Globus pallidus (tissue), 1 donor: ENCODE data around the gene MCFD2.
"Not testable (repeated sequence)": the region's sequence is repeated elsewhere in the genome, so short reads cannot be mapped to it uniquely, and the experiment has no call there.

ENCODE experiments used
- DNase-seq: peaks from one replicate; pipeline ENCODE4 v3.0.0-alpha.2; 2015; ENCODE audit warnings: low spot score

Gene MCFD2

DNA sequence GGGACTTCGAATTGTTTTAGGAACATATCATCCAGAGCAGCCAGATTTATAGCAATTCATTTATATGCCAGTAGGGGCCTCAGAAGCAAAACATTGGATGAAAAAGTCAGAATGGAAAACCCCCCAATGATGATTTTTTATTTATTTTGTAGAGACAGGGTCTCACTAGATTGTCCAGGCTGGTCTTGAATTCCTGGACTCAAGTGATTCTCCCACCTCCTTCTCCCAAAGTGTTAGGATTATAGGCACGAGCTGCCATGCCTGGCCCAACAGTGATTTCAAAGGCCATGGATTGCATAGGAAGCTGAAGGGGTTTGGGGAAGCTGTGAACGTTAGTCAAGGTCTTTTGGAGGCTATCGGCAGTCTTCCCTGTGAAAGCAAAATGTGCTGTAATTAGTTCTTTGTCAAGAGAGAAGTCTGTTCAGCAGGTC lies 21.9 kb upstream of the MCFD2 start:
- DNase-seq, result no peak

DNA sequence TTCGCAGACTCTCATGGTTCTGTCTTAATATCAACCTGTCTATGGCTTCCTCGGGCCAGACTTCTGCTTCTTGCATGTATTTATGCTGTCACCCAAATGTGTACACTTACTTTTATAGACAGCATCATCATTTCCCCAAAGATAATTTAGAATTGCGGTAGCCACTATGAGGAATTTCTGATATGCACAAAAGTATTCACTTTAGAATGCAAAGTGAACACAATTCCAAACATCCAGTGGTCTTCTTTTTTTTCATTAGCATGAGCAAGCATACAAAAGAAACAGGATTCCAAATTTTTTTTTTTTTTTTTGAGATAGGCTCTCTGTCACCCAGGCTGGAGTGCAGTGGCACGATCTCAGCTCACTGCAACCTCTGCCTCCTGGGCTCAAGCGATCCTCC lies 21.0 kb upstream of the MCFD2 start:
- DNase-seq, result no peak

DNA sequence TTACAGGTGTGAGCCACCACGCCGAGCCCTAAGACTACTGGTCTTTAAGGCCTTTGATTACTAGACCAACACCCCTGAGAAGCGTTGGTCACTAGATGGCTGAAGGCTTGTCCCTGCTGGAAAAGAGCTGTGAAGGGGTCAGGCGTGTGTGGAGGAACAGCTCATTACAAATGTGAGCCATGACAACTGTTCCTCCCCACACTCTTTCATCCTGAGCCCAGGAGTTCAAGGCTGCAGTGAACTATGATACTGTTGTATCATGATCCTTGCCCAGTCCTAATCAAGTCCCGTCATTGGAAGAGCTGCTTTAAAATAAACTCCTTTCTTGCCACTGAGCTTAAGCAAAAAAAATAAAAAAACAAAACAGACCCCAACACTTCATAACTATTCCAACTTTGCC lies 19.5 kb upstream of the MCFD2 start:
- DNase-seq, result no peak

DNA sequence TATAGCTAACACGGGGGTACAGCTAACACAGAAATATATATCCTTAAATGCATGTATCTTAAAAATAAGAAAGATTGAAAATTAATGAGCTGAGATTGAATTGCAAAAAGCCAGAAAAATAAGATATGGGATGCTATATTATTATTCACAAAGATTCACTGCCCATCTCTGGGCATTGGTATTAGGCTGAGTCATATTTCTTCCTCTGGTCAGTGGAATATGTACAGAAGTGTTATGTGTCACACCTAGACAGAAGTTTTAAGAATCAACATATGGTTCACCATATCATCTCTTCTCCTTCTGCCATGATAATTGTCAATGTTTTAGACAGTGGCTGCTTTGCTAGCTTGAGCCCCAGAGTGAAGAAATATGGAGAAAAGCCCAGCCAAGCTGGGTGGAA lies 14.0 kb upstream of the MCFD2 start:
- no peak for DNase-seq

DNA sequence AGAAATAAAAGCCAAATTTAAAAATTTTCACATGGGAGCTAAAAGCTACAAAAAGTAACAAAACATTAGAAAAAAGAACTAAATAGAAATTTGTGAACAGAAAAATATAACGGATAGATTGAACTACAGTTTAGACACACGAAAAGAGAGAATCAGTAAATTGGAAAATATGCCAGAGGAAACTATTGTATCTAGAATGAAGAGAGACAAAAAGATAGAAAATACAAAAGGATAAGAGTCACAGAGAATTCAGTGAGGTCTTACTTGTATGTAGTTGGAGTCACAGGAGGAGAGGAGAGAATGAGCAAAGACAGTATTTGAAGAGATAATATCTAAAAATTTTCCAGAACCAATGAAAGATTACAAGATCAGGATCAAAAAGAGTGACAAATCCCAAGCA lies 11.3 kb upstream of the MCFD2 start:
- DNase-seq, result no peak

DNA sequence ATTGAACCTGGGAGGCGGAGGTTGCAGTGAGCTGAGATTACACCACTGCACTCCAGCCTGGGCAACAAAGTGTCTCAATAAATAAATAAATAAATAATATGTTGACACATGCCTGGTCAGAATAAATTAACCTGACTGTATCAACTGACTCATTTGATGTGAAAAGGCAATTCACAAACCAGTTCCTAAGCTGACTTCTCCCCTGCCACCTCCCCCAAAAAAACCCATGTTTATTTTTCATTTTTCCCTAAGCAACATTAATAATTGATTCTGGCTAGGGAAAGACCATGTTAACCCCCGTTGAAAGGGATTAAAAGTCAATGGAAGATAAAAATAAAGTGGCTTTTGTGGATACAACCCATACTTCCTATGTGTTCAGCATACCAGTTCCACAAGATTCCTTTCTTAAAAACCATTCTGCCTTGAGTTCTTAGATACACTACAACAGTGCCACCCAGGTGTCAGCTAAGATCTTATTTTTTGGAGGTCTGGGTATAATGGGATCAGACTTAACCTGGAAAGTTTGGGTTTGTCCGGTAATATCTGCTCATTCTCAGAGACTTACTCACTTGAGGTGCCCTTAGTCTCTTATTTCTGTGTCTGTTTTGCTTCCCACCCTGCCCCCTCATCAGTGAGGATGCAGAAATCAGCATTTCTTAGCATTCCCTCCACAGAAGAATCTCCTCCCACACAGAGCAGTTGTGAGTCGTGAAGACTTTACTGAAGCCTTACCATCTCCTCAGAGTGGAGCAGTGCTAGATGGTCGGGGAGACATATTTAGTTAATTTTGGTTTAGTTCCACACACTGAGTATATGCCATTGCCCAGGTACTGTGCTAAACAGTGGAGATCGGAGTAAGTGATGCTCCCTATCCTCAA lies 10.1 kb upstream of the MCFD2 start:
- no peak for DNase-seq

DNA sequence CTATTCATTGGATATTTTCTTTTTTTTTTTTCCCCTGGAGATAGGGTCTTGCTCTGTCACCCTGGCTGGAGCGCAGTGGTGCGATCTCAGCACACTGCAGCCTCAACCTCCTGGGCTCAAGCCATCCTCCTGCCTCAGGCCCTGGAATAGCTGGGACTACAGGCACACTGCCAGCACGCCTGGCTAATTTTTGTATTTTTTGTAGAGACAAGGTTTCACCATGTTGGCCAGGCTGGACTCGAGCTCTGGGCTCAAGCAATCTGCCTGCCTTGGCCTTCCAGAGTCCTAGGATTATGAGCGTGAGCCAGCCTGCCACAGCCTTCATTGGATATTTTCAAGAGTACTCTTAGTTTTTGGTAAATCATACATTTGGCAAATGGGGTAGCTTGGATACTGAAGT lies 9.0 kb upstream of the MCFD2 start:
- no peak for DNase-seq

DNA sequence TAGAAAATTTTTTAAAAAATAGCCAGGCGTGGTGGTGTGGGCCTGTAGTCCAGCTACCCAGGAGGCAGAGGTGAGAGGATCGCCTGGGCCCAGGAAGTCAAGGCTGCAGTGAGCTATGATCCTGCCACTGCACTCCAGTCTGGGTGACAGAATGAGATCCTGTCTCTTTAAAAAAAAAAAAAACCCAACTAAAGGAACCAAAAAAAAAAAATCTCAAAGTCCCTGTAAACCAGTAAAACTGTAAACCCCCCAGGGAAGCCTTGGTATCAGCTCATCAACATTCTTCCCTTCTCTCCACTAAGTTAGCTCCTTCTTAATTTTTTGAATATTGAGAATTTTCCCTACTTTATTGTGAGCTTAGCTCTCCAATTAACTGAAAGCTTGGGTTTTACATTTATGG lies 8.4 kb upstream of the MCFD2 start:
- no peak for DNase-seq

DNA sequence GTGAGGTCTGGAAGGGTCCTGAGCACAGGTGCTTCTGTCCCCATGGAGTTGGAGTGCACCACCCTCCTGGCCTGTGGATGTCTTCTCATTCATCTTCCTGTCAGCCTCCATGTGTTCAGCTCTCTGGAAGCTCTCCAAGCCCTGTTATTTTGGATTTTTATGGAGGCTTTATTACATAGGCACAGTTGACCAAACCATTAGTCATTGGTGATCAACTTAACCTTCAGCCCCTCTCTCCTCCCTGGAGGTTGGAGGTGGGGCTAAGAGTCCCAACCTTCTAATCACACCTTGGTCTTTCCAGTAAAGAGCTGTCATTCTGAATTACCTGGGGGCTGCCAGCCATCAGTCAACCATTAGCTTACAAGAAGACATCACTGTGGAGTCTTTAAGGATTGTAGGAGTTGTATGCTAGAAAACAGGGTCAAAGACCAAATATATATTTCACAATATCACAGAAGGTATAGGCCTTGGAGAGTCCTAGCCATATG lies 7.5 kb upstream of the MCFD2 start:
- no peak for DNase-seq

DNA sequence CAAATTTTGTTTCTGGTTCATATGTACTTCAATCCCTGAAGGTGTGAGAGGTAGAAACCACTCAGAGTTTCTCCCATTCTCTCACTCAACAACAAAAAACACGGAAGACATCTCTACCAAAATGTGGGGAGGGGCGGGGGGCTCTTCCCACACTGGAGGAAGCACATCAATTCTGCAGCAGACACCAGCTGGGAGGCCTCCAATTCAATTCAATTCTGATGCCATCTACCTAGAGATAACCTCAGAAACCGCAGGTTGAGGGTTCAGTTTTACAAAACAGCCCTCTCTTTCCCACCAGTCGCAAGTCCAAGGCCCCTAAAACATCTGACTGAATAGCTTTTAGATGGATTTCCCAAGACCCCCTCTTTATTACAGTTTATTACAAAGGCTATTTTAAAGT lies 7.0 kb upstream of the MCFD2 start:
- no peak for DNase-seq

DNA sequence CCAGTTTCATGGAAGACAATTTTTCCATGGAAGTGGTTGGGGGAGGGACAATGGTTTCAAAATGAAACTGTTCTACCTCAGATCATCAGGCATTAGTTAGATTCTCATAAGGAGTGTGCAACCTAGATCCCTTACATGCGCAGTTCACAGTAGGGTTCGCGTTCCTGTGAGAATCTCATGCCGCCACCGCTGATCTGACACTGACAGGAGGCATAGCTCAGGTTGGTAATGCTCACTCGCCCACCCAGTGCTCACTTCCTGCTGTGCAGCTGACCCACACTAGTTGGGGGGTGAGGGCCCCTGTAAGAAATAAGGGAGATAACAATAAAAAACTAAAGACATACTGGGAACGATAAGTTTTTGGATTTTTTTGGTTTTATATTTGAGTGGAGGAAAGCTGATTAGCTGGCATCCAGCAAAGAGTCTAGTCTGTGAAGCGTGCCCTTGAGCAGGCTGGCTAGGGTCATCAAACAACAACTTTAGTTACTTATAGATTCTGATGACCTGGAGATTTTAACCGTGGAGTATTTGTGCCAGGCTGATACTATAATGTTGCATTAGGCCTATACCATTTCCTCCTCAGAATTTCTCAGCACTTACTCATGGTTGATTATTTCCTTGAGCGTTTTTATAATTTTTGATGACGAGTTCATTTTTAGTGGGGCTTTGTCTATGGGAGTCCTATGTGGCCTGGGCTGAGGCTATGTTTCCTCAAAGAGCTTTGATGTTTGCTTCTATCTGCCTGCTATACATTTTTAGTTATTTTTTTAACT lies 6.3 kb upstream of the MCFD2 start:
- no peak for DNase-seq

DNA sequence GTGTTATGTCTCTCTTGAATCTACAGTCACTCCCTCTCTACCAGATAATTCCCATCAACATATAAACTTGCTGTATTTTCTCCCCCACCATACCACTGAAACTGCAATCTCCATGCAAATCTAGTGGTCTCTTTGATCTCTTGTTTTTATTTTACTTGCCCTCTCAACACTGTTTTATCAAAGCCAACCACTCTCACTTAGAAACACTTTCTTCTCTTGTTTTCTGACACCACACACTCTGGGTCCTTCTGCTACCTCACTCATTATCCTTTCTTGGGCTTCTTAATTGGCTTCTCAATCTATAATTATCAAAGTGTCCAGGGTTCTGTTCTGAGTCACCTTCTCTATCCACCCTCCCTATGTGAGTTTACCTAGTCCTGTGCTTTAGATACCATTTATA lies 2.0 kb upstream of the MCFD2 start:
- DNase-seq, result no peak

DNA sequence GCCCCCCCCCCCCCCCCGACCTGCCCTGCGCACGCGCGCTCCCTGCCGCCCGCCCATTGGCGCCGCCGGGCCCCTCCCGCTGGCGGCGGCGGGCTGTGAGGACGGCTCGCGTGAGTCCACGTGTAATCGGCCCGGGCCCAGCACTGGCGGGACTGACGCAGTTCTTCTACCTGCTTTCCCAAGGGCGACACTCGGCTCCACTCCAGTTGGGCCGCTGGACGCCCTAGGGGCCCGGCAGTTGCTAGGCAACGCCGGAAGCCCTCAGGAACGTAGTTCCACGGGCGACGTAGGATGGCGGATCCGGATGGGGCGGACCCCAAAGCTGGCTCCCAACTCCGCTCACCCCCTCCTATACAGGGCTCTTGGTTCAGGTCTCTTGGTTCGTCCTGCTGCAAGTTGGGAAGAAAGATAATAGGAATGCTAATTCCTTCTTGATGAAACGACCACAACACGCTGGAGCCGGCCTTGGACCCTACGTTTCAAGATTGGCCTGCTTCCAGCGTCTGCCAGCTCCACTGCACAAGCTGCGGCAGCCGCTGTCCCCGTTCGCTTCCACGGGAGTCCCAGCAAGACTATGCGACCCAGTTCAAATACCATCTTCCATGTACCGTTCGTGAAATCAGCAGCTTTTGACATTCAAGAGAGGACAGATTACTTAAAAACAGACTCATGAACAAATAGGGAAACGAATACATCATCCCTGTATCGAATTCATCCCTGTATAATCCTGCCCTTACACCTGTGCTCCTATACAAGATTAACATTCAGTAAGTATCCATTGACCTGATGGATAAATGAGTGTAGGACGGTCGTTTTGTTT lies 415 bp upstream of the MCFD2 start:
- peak; percentile 91 for DNase-seq

DNA sequence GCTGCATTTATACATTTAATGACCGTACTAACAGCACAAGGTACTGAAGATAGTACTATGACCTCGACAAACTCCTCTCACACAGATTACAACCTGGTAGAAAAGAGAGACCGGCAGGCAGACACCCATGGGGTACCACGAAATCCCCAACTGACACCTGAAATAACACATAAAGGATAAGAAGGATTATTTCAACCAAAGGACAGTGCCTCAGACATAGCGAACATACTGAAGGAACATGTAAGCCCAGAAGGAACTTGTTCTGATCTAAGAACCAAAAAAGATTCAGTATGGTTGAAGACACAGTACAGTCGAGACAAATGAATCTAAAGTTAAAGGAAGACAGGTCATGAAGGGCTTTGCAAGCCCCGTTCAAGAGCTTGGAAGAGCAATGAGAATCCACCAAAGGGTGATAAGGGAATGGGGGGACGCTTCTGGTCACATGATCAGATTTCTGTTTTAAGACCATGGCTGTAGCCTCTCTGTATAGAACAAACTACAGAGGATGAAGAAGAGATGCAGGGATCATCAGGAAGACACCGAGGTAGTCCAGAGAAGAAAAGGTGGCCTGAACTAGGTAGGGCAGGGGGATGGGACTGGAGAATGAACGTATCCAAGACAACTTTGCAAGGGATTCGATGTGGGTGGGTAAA lies 902 bp downstream of the MCFD2 start:
- no peak for DNase-seq

DNA sequence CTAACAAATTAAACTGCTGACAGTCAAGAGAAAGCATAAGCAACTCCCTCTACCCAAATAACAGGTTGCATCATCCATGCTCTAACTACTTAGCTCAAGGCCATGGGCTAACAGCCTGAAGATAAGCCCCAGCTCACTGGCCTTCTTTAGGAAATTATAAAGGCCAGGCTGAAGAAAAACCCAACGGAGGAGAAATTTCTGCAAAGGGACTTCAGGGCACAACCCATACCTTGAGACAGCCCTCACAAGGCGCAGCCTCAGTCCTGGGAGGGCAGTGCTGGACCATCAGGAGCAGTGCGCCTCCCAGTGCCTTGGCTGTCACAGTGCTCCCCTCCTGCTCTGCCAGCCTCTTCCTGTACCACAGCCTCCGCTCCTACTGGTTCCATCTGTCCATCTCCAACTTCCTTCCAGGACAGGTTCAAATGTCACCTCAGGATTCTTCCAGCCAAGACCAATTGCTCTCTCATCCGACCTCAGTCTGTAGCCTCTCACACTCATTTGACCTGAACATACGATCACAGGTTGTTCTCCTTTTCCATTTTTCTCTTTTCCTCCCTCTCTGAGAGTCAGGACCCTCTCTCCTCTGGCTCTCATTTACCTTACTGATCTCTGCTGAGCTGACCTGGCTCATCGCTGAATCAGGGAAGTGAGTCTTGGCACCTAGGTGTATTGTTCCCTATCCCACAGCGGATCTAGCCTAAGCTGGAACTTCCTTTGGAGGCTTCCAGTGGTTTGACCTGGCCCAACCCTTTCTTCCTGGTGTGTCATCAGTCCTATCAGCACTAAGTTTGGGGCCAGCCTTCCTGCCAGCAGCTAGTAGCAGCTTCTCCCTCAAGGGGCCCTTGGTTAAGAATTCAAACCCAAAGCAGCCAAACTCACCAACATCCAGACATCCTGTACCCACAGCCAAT lies 1.9 kb downstream of the MCFD2 start:
- DNase-seq, result no peak

DNA sequence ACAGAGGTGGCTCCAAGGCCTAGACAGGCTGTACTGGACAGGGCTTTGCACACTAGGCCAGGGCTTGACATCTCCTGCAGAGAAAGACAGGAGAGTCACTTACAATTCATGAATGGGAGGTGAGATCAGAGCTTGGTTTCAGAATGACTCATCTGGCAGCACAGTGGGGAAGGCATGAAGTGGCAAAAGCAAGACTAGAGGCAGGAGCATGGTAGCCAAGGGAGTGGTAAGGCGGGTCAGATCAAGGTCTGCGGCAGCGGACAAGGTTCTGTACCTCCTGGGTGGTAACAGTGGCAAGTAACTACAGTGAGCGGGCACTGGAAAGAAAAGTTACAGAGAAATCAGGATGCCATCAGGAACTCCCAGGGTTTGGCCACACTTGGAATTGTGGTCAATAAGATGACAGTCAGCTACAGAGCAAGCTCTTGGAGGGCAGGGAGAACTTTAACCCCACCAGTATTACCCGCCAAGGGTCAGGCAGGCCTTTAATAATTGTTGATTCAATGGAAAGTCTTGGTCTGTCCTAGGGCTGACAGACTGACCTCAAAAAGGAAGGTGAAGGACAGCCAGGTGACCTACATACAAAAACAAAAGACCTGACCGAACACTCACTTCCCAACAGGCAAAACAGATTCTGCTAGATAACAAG lies 5.7 kb downstream of the MCFD2 start:
- no peak for DNase-seq

DNA sequence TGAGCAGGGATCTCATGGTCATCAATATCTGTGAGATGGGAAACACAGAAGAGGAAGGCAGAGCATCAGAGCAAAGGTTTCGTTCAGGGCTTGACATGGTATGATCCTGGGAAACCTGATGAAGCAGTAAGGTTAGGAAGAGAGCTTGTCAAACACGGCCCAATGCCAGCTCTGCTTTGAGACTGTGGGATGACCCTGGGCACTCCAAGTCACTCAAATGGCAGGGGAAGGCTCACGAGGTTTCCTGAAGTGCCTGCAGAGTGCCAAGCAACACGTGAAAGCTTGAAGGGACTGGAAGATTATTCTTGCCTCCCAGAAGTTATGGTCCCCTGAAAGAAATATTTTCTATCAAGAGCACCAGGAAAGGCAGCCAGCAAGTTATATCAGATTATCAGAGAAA lies 6.5 kb downstream of the MCFD2 start:
- DNase-seq, result no peak

DNA sequence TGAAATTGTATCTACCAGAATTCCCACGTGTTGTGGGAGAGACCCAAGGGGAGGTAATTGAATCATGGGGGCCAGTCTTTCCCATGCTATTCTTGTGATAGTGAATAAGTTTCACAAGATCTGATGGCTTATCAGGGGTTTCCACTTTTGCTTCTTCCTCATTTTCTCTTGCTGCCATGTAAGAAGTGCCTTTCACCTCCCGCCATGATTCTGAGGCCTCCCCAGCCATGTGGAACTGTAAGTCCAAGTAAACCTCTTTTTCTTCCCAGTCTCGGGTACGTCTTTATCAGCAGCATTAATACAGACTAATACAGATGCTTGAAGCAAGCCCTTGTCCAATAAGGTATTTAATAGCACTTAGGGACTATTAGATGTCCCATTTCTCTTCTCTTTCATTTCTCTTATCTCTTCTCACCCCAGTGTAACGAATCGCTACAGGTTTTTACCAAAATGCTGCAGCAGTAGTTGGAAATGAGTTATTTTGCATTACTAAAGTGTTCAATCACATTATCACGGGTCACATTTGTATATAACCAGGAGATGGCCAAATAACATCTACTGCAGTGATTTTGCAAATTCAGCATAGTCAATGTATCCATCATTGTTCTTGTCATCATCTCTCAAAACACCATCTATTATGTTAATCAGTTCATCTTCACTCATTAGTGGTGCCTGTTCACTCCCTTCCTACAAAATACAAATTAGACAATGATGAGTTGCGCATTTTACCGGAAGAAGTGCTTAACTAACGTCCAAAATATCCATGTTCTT lies 10.5 kb downstream of the MCFD2 start:
- DNase-seq, result not testable (repeated sequence)

DNA sequence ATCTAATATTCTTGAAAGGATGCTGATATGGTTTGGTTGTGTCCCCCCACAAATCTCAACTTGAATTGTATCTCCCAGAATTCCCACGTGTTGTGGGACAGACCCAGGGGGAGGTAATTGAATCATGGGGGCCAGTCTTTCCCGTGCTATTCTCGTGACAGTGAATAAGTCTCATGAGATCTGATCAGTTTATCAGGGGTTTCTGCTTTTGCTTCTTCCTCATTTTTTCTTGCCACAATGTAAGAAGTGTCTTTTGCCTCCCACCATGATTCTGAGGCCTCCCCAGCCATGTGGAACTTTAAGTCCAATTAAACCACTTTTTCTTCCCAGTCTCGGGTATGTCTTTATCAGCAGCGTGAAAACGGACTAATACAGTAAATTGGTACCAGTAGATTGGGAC lies 12.6 kb downstream of the MCFD2 start:
- DNase-seq, result not testable (repeated sequence)
